Fibroblast of skin of left quadriceps (primary cell): ENCODE data around the gene THOP1.

Experiments used
- DNase-seq, 2 experiments: peaks; one replicate each; pipeline ENCODE4 v3.0.0-alpha.2; 2013; ENCODE audit warnings: low read depth in 2 of 2

The THOP1 gene

GRCh38 chr19:2854849-2855248 is 69.5 kb downstream of the THOP1 start:
- DNase-seq, result no peak

- DNase-seq, result no peak
Observed at GRCh38 chr19:2856457-2857050, 71.3 kb downstream of the THOP1 start.

DNA sequence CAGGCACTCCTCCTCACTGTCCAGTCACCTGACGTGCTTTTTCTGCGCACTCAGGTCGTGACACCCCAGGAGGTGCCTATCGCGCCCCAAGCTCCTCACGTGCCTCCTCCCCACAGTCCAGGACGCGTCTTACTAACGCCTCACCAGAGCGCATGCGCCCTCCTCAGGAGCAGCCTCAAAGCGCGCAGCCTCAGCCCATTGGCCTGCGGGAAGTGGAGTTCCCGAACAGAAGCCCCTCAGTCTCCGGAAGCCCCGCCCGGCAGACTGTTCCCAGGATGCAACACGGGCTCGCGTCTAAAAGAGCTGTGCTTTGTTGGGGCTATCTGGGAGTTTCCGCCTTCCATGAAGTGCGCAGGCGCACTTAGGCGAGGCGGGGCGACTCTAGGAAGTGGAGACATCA is 73.6 kb downstream of the THOP1 start:
- no peak for DNase-seq

DNA sequence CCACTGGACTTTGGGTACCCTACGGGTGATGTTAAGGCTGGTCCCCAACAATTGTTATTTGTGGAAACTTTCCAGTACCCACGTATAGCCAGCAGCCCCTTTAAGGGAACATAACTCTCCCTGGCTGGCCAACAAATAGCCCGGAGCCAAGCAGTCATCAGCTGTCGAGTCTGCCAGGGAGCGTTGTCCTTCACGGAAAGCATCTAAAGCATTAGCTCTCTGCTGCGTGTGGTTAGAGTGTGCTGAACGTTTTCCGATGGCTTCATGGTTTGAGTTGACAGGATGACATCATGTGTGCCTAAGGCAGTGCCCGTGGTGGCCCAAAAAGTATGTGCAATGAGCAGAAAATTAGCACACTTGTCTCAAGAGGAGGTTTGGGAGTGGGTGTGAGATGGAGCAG is 78.5 kb downstream of the THOP1 start:
- no peak for DNase-seq
